ENCODE results near the gene OS9. TPM values are rescaled to one million over a fixed set of nuclear protein-coding genes. Genes with fewer than 3 reads are reported as not detected.
A peak's percentile ranks its signal among the peaks of the same experiment; 100 is the strongest.

OS9 gene
- total and polyA plus RNA-seq, 4 donors, result 136 to 357 (median 216) TPM

DNA sequence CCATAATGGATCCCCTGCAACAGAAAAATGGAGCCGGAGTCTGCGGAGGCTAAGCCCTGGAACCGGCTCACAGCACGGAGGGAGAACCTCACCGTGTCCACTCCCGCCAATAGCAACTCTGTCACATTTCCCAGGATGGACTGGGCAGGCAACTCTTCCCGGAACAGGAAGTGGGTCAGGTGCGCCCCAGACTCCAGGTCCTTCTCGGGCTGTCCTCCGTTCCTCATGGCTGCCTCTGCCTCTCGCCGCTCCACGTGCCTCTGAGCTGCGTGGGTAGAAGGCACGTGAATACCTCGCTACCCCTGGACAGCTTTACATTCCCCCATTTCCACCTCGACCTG lies 70.7 kb downstream of the OS9 start:
- no peak overlapping the region for H3K9ac ChIP-seq (ENCODE audit: low read depth in 1 of 2, low read length in 2 of 2)
- TF ChIP-seq, protein P1, sequence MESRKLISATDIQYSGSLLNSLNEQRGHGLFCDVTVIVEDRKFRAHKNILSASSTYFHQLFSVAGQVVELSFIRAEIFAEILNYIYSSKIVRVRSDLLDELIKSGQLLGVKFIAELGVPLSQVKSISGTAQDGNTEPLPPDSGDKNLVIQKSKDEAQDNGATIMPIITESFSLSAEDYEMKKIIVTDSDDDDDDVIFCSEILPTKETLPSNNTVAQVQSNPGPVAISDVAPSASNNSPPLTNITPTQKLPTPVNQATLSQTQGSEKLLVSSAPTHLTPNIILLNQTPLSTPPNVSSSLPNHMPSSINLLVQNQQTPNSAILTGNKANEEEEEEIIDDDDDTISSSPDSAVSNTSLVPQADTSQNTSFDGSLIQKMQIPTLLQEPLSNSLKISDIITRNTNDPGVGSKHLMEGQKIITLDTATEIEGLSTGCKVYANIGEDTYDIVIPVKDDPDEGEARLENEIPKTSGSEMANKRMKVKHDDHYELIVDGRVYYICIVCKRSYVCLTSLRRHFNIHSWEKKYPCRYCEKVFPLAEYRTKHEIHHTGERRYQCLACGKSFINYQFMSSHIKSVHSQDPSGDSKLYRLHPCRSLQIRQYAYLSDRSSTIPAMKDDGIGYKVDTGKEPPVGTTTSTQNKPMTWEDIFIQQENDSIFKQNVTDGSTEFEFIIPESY (IDR thresholded peaks at IDR 0.05), result no peak
- TF ChIP-seq FOXA1 (IDR thresholded peaks at IDR 0.05) (no peak), HNF4G (IDR thresholded peaks at IDR 0.05) (no peak), TAF1 (conservative IDR thresholded peaks at IDR 0.05) (no peak), JUND (IDR thresholded peaks at IDR 0.05) (no peak), RXRA (IDR thresholded peaks at IDR 0.05) (no peak), YY1 (IDR thresholded peaks at IDR 0.05) (no peak), NR2F2 (IDR thresholded peaks at IDR 0.05) (no peak)

DNA sequence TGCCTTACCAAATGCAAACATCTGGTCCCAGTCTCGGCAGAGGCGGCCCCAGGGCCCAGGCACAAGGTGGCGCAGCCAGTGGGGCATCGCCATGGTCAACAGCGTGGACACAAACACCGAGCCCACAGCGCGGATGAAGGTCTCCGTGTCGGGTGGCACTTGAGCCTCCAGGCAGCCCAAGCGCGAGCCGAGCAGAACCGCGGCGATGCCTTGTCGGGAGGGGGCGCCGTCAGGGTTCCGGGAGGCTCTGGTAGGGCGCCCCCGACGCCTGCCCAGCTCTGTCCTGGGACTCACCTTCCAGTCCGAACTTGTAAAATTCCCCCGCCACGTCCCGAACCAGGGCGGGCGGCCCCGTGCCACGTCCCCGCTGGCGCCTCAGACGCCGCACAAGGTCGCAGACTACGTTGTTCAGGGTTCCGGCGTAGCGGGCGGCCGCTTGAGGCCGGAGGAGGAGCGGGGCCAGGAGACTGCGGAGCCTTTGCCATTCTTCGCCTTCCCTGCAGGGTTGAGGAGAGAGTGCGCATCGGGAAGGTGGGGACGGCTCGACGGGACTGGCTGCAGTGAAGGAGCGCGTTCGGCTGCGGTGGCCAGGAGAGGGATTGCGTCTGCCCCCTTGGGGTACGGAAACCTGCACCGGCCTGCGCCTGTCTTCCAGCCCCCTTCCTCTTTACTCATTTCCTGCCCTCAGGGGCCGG lies 71.2 kb downstream of the OS9 start:
- Histone ChIP-seq H3K27ac (ENCODE audit: low read depth in 1 of 2, low read length in 2 of 2) (no peak overlapping the region), H3K27me3 (ENCODE audit: control insufficient read depth in 4 of 4, insufficient read depth in 4 of 4, low read length in 3 of 4) (peaks cover 0 to 14% (median 6%) of the 10 kb centered on the region in 4 donors)
- no peak for DNase-seq (ENCODE audit: low spot score)

More for the DNA sequence above, 70.7 kb downstream of the OS9 start:
- WGBS, result 23% methylated on average over 17 of the region's 17 CpGs
- DNase-seq (ENCODE audit: low spot score), result no peak
- H3K9me3 ChIP-seq (ENCODE audit: control insufficient read depth in 4 of 4, low read length in 3 of 4), result no peaks in the 10 kb centered on the region
- peaks cover 0 to 14% (median 6%) of the 10 kb centered on the region in 4 donors for H3K27me3 ChIP-seq (ENCODE audit: control insufficient read depth in 4 of 4, insufficient read depth in 4 of 4, low read length in 3 of 4)
- H3K4me3 ChIP-seq (ENCODE audit: low read depth in 1 of 3, low read length in 3 of 3), result peak overlapping the region in 2 of 3 donors; percentile 15 to 42
- no peak overlapping the region for H3K27ac ChIP-seq (ENCODE audit: low read depth in 1 of 2, low read length in 2 of 2)
- peaks cover 6 to 14% (median 10%) of the 10 kb centered on the region in 4 donors for H3K36me3 ChIP-seq (ENCODE audit: control insufficient read depth in 4 of 4, insufficient read depth in 3 of 4, low read depth in 1 of 4, low read length in 3 of 4)
- peaks cover 5 to 30% (median 20%) of the 10 kb centered on the region in 4 donors for H3K4me1 ChIP-seq (ENCODE audit: control insufficient read depth in 4 of 4, insufficient read depth in 4 of 4, low read length in 3 of 4)

DNA sequence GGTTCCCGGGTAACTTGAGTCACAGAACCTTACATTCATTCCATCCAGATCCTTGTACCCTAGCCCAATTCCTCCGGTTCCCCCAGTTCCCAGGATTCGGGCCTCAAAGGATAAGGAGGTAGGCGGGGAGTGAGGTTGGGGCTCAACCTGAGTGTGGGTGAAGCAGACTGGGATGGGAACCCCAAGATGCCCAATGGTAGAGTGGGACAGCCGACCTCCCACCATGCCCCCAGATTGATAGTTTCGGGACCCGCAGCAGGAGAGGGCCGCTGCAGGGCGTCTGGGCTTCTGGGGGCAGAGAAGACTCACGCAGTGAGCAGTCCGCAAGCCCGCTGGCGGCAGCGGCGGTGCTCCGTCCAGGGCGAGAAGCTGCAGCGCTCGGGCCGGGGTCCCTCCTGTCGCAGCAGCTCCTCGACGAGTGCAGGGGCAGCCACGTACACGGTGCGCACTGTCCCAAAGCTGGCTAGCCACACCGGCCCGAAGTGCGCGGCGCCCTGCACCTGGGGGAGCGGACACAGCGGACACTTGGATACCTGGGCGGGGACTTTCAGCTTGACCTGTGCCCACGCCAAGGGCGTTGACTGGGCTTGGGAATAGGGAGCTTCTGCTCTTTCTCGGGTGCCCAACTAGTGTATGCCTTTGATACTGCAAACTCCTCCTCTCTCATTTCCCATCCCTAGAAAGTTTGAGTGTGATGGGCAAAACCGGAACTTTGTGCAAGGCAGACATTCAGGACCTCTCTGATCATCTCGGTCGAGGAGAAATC lies 71.9 kb downstream of the OS9 start:
- Histone ChIP-seq H3K27me3 (ENCODE audit: control insufficient read depth in 4 of 4, insufficient read depth in 4 of 4, low read length in 3 of 4) (peaks cover 0 to 14% (median 6%) of the 10 kb centered on the region in 4 donors), H3K9ac (ENCODE audit: low read depth in 1 of 2, low read length in 2 of 2) (no peak overlapping the region), H3K36me3 (ENCODE audit: control insufficient read depth in 4 of 4, insufficient read depth in 3 of 4, low read depth in 1 of 4, low read length in 3 of 4) (peaks cover 8 to 19% (median 13%) of the 10 kb centered on the region in 4 donors), H3K4me1 (ENCODE audit: control insufficient read depth in 4 of 4, insufficient read depth in 4 of 4, low read length in 3 of 4) (peaks cover 6 to 30% (median 21%) of the 10 kb centered on the region in 4 donors), H3K4me3 (ENCODE audit: low read depth in 1 of 3, low read length in 3 of 3) (peak overlapping the region in 1 of 3 donors; percentile 42), H3K27ac (ENCODE audit: low read depth in 1 of 2, low read length in 2 of 2) (no peak overlapping the region), H3K9me3 (ENCODE audit: control insufficient read depth in 4 of 4, low read length in 3 of 4) (no peaks in the 10 kb centered on the region)
- WGBS, result 5% methylated on average over 40 of the region's 40 CpGs
- DNase-seq (ENCODE audit: low spot score), result no peak
- TF ChIP-seq FOXA2 (IDR thresholded peaks at IDR 0.05) (no peak), RXRA (IDR thresholded peaks at IDR 0.05) (no peak), FOXA1 (IDR thresholded peaks at IDR 0.05) (no peak), TAF1 (conservative IDR thresholded peaks at IDR 0.05) (no peak), GABPA (IDR thresholded peaks at IDR 0.05 in 1 of 2, conservative IDR thresholded peaks at IDR 0.05 in 1 of 2) (no peak), RAD21 (IDR thresholded peaks at IDR 0.05) (no peak), EGR1 (IDR thresholded peaks at IDR 0.05; ENCODE audit: low read depth in 2 of 2) (no peak), YY1 (IDR thresholded peaks at IDR 0.05) (no peak), HNF4G (IDR thresholded peaks at IDR 0.05) (no peak), SP1 (IDR thresholded peaks at IDR 0.05) (no peak), JUND (IDR thresholded peaks at IDR 0.05) (no peak)
- TF ChIP-seq, protein P2, sequence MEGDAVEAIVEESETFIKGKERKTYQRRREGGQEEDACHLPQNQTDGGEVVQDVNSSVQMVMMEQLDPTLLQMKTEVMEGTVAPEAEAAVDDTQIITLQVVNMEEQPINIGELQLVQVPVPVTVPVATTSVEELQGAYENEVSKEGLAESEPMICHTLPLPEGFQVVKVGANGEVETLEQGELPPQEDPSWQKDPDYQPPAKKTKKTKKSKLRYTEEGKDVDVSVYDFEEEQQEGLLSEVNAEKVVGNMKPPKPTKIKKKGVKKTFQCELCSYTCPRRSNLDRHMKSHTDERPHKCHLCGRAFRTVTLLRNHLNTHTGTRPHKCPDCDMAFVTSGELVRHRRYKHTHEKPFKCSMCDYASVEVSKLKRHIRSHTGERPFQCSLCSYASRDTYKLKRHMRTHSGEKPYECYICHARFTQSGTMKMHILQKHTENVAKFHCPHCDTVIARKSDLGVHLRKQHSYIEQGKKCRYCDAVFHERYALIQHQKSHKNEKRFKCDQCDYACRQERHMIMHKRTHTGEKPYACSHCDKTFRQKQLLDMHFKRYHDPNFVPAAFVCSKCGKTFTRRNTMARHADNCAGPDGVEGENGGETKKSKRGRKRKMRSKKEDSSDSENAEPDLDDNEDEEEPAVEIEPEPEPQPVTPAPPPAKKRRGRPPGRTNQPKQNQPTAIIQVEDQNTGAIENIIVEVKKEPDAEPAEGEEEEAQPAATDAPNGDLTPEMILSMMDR (IDR thresholded peaks at IDR 0.05; ENCODE audit: low read depth, low read length, missing input control), result no peak
- TF ChIP-seq, protein P1 (IDR thresholded peaks at IDR 0.05), result no peak
- TF ChIP-seq, protein P3, sequence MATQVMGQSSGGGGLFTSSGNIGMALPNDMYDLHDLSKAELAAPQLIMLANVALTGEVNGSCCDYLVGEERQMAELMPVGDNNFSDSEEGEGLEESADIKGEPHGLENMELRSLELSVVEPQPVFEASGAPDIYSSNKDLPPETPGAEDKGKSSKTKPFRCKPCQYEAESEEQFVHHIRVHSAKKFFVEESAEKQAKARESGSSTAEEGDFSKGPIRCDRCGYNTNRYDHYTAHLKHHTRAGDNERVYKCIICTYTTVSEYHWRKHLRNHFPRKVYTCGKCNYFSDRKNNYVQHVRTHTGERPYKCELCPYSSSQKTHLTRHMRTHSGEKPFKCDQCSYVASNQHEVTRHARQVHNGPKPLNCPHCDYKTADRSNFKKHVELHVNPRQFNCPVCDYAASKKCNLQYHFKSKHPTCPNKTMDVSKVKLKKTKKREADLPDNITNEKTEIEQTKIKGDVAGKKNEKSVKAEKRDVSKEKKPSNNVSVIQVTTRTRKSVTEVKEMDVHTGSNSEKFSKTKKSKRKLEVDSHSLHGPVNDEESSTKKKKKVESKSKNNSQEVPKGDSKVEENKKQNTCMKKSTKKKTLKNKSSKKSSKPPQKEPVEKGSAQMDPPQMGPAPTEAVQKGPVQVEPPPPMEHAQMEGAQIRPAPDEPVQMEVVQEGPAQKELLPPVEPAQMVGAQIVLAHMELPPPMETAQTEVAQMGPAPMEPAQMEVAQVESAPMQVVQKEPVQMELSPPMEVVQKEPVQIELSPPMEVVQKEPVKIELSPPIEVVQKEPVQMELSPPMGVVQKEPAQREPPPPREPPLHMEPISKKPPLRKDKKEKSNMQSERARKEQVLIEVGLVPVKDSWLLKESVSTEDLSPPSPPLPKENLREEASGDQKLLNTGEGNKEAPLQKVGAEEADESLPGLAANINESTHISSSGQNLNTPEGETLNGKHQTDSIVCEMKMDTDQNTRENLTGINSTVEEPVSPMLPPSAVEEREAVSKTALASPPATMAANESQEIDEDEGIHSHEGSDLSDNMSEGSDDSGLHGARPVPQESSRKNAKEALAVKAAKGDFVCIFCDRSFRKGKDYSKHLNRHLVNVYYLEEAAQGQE (IDR thresholded peaks at IDR 0.05), result no peak

More for the DNA sequence above, 71.2 kb downstream of the OS9 start:
- TF ChIP-seq GABPA (IDR thresholded peaks at IDR 0.05 in 1 of 2, conservative IDR thresholded peaks at IDR 0.05 in 1 of 2) (no peak), RXRA (IDR thresholded peaks at IDR 0.05) (no peak), EGR1 (IDR thresholded peaks at IDR 0.05; ENCODE audit: low read depth in 2 of 2) (no peak), YY1 (IDR thresholded peaks at IDR 0.05) (no peak)
- Histone ChIP-seq H3K36me3 (ENCODE audit: control insufficient read depth in 4 of 4, insufficient read depth in 3 of 4, low read depth in 1 of 4, low read length in 3 of 4) (peaks cover 7 to 19% (median 10%) of the 10 kb centered on the region in 4 donors), H3K4me1 (ENCODE audit: control insufficient read depth in 4 of 4, insufficient read depth in 4 of 4, low read length in 3 of 4) (peaks cover 5 to 30% (median 20%) of the 10 kb centered on the region in 4 donors), H3K4me3 (ENCODE audit: low read depth in 1 of 3, low read length in 3 of 3) (peak overlapping the region in 2 of 3 donors; percentile 15 to 42), H3K9me3 (ENCODE audit: control insufficient read depth in 4 of 4, low read length in 3 of 4) (no peaks in the 10 kb centered on the region), H3K9ac (ENCODE audit: low read depth in 1 of 2, low read length in 2 of 2) (no peak overlapping the region)
- WGBS, result 4% methylated on average over 60 of the region's 60 CpGs
